Large intestine (tissue), 3 donors: ENCODE measurements around the gene SLC15A4. TPM values are rescaled to one million over a fixed set of nuclear protein-coding genes. Genes with fewer than 3 reads are reported as not detected.

ENCODE experiments used
- DNase-seq, 2 donors: peaks; one replicate each; pipeline versions ENCODE4 v3.0.0 to v3.0.0-alpha.2; 2013
- H3K27ac ChIP-seq: one replicate; pipeline ENCODE4 v1.5.1; 2013; ENCODE audit warnings: low read length
- H3K27me3 ChIP-seq: 2 replicates; pipeline ENCODE4 v1.6.1; 2013; ENCODE audit warnings: low read length; ENCODE audit not compliant: control insufficient read depth, insufficient read depth
- H3K36me3 ChIP-seq: 2 replicates; pipeline ENCODE4 v1.6.1; 2013; ENCODE audit warnings: low read length; ENCODE audit not compliant: control insufficient read depth, insufficient read depth
- H3K4me1 ChIP-seq: one replicate; pipeline ENCODE4 v1.6.1; 2013; ENCODE audit warnings: low read length; ENCODE audit not compliant: control insufficient read depth, insufficient read depth
- H3K4me3 ChIP-seq: one replicate; pipeline ENCODE4 v1.5.1; 2013; ENCODE audit warnings: low read length
- H3K9me3 ChIP-seq: one replicate; pipeline ENCODE4 v1.6.1; 2013; ENCODE audit warnings: mild to moderate bottlenecking, low read depth, low read length, moderate library complexity; ENCODE audit not compliant: control insufficient read depth
- WGBS: methylation state at CpG from one replicate; pipeline ENCODE4 v1.1.5; 2013; ENCODE audit warnings: low lambda C conversion rate; ENCODE audit not compliant: insufficient coverage; 5-methylcytosine and 5-hydroxymethylcytosine counted together
- polyA plus RNA-seq: library from polyadenylated mRNA; unstranded; fragments of 120-200 nt; gene quantifications from one replicate; pipeline ENCODE4 v1.2.1, GENCODE V29; 2013

Gene SLC15A4
- polyA plus RNA-seq, 1 donor, result 21.5 TPM

DNA sequence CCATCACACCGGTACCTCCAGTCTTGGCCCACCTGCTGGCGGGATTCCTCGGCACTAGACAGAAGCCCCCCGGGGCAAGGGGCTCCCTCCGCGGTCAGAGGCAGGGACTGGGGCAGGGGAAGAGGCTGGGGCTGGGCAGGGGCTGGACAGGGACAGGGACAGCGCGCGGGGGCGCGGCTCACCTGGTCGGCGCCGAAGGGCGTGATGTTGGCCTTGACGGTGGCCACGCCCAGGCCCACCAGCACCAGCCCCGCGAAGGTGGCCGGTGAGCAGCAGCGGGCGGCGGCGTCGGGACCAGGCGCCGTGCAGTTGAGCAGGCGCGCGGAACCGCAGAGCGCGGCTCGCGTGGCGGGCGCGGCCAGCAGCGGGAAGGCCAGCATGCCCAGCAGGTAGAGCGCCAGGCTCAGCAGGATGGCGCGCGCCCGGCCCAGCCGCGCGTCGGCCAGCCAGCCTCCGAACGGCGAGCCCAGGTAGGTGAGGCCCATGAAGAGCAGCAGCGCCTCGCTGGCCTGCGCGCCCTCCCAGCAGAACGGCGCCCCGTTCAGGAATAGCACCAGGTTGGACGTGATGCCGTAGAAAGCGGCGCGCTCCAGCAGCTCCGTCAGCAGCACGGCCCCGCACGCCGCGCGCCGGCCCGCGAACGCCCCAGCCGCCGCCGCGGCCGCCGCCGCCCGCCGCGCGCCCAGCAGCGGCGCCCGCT, 392 bp downstream of the SLC15A4 start:
- DNase-seq, result peak; percentile 27 to 73
- Histone ChIP-seq H3K9me3 (no peaks in the 10 kb centered on the region), H3K4me3 (peak overlapping the region; percentile 69), H3K36me3 (peaks cover 8% of the 10 kb centered on the region), H3K27me3 (no peaks in the 10 kb centered on the region), H3K27ac (peak overlapping the region; percentile 52), H3K4me1 (peaks cover 9% of the 10 kb centered on the region)
- no CpG with 5 or more reads among the region's 88 CpGs for WGBS

DNA sequence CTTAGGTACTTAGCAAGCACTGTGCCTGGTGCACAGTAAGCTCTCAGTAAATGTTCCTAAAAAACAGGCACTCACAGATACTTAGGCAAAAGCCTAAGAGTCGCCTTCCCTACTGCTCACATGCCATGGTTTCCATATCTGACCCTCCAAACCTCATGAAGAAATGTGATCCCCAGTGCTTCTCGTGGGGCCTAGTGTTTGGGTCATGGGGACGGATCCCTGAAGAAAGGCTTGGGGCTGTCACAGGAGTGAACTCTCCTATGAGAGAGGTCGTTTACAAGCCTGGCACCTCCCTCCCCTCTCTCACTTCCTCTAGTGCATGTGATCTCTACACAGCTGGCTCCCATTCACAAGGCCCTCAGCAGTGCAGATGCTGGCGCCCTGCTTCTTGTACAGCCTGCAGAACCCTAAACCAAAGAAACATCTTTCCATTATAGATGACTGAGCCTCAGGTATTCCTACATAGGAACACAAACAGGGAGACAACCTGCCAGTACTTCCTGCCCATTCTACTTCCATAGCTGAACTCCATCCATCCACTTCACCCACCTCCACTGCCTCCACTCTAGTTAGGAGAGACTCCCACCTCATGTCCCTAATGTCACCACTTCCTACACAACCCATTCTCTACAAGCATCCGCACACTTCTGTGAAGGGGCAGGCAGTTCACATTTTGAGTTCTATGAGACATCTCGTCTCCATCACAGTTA, 2.9 kb downstream of the SLC15A4 start:
- no peak for DNase-seq
- WGBS, result no CpG with 5 or more reads among the region's 7 CpGs
- Histone ChIP-seq H3K27me3 (no peaks in the 10 kb centered on the region), H3K9me3 (no peaks in the 10 kb centered on the region), H3K4me1 (peaks cover 9% of the 10 kb centered on the region), H3K36me3 (peaks cover 8% of the 10 kb centered on the region), H3K27ac (no peak overlapping the region), H3K4me3 (no peak overlapping the region)

DNA sequence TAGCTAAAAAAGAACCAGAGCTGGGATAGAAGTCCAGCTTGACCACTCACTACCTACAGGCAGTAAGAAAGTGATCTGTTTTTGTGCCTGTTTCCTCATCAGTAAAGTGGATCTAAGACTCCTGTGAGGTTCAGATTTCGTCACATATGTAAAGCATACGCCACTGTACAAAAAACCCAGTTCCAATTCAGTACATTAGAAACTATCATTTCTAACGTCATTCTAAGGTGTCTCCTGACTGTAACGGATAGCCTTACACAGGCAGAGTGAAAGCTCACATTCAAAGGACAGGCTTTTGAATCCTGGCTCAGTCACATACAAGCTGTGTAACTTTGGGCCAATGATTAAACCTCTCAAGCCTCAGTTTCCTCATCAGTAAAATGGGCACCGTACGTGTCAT, 3.5 kb downstream of the SLC15A4 start:
- no peak for DNase-seq
- Histone ChIP-seq H3K36me3 (peaks cover 8% of the 10 kb centered on the region), H3K27me3 (no peaks in the 10 kb centered on the region), H3K4me3 (no peak overlapping the region), H3K9me3 (no peaks in the 10 kb centered on the region), H3K4me1 (peaks cover 9% of the 10 kb centered on the region), H3K27ac (no peak overlapping the region)
- WGBS, result no CpG with 5 or more reads among the region's 6 CpGs

DNA sequence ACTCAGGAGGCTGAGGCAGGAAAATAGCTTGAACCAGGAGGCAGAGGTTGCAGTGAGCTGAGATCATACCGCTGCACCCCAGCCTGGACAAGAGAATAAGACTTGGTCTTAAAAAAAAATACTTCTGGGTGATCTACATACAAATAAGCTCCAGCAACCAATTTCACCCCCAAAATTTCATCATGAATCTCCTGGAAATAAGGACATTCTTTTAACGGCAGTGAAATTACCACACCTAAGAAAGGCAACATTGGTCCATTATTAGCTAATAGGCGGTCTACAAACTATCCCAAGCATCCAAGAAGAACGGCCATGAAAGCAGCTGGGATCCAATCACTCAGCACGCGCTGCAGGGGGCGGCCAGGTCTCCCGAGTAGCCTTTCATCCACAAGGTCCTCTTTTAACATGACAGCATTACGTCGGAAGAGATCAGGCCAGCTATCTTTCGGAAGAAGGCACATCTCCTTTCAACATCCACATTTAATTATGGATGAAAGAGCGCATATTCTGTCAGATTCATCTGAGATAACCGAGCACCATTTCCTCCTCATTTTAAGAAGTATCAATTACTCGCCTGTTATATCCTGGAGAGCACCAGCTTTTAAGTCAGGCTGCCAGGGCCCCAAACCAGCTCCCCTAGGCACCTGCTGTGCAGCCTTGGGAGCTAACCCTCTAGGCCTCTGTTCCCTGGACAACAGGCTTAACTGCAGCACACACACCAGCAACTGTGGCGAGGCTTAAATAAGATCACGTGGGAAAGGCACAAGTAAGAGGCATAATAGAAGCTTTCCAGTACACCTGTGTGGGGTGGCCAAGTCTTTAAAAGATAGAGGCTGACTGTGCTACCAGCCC, 4.2 kb downstream of the SLC15A4 start:
- no peak overlapping the region for H3K27ac ChIP-seq
- WGBS, result no CpG with 5 or more reads among the region's 16 CpGs
- no peak for DNase-seq
- H3K36me3 ChIP-seq, result peaks cover 10% of the 10 kb centered on the region
- H3K27me3 ChIP-seq, result no peaks in the 10 kb centered on the region
- no peak overlapping the region for H3K4me3 ChIP-seq
- H3K4me1 ChIP-seq, result peaks cover 6% of the 10 kb centered on the region
- no peaks in the 10 kb centered on the region for H3K9me3 ChIP-seq

DNA sequence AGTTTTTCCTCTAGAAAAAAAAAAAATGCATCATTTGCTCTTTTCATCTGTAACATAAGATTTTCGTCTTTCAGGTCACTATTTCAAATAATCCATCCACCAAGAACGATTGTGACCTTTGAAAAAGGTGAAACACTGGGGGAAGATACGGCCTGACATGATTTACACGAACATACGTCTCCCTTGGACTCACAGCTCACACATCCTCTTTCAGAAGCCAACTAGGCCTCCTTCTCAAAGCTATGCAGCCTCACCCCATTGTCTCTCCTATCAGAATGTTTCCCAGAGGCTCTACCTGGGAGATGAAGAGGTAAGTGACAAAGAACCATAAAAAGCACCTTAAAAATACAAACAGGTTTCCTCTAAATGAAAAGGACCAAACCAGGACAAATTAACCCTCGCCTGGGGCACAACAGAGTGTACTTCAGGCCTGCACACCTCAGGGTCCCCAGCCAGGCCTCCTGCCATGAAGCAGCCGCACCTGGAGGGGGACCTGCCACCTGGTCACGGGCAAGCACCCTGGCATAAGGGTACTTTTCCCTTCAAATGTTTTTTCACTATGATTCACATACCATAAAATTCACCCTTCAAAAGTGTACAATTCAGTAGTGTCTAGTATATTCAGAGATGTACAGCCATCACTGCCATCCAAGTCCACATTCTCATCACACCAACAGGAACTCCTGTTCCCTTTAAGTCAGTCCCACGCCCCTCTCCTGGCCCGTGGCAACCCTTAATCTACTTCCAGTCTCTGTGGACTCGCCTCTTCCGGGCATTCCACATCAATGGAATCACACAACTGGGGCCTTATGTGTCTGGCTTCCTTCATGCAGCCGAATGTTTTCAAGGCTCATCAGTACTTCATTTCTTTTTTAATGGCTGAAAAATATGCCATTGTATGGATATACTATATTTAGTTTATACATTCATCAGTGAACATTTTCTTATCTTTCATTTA, 5.4 kb downstream of the SLC15A4 start:
- no peak for DNase-seq
- Histone ChIP-seq H3K4me3 (no peak overlapping the region), H3K27ac (no peak overlapping the region), H3K36me3 (peaks cover 21% of the 10 kb centered on the region), H3K27me3 (no peaks in the 10 kb centered on the region), H3K4me1 (peaks cover 5% of the 10 kb centered on the region), H3K9me3 (no peaks in the 10 kb centered on the region)
- WGBS, result 61% methylated on average over 6 of the region's 13 CpGs

DNA sequence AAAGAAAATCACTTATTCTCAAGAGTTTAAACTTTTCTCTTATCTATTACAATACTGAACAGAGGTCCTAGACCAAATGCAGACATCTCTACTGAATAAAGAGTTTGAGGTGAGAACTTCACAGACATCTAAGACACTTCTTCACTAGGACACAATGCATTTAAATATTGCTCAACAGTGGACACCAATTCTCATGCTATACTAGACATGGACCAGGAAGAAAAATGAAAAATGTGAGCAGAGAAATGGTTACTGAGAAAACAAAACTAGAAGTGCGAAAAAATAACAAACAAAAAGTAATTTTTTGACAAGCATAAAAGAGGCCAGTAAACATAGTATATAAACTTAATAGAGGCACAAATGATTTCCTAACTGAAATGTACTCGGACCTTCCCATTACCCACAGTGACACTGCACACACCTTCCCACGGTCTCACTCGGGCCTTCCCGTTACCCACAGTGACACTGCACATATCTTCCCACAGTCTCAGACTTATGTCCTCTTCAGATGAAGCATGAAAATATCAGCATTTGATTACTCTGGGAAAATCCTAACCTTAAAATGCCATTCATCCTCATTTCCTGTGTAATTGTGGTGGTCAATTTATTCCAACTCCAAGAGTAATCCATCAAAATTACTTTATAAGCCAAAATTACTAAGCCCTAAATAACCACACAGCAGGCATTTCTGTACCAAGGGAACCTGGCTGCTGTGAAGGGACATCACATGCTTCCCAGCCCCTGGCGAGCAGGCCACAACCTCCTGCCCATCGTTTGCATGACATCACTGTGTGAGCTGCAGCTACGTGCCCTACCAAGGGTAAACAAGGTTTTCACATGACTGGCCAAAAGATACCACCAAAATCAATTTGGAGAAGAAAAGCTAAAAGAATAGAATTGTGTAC, 6.4 kb downstream of the SLC15A4 start:
- Histone ChIP-seq H3K9me3 (no peaks in the 10 kb centered on the region), H3K36me3 (peaks cover 26% of the 10 kb centered on the region), H3K4me3 (no peak overlapping the region), H3K27me3 (no peaks in the 10 kb centered on the region), H3K4me1 (no peaks in the 10 kb centered on the region), H3K27ac (no peak overlapping the region)
- DNase-seq, result no peak
- 100% methylated on average over 2 of the region's 8 CpGs for WGBS

DNA sequence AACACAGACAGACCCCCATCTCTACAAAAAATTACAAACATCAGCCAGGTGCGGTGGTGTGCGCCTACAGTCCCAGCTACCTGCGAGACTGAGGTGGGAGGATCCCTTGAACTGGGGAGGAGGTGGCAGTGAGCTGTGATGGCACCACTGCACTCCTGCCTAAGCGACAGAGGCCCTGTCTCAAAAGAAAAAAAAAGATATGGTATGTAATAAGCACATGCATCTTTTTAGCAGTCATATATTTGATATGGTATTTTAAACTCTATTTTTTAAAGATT, 7.2 kb downstream of the SLC15A4 start:
- WGBS, result 100% methylated on average over 1 of the region's 4 CpGs
- H3K4me1 ChIP-seq, result no peaks in the 10 kb centered on the region
- no peak overlapping the region for H3K4me3 ChIP-seq
- no peak for DNase-seq
- H3K9me3 ChIP-seq, result no peaks in the 10 kb centered on the region
- peaks cover 28% of the 10 kb centered on the region for H3K36me3 ChIP-seq
- H3K27ac ChIP-seq, result no peak overlapping the region
- H3K27me3 ChIP-seq, result no peaks in the 10 kb centered on the region

DNA sequence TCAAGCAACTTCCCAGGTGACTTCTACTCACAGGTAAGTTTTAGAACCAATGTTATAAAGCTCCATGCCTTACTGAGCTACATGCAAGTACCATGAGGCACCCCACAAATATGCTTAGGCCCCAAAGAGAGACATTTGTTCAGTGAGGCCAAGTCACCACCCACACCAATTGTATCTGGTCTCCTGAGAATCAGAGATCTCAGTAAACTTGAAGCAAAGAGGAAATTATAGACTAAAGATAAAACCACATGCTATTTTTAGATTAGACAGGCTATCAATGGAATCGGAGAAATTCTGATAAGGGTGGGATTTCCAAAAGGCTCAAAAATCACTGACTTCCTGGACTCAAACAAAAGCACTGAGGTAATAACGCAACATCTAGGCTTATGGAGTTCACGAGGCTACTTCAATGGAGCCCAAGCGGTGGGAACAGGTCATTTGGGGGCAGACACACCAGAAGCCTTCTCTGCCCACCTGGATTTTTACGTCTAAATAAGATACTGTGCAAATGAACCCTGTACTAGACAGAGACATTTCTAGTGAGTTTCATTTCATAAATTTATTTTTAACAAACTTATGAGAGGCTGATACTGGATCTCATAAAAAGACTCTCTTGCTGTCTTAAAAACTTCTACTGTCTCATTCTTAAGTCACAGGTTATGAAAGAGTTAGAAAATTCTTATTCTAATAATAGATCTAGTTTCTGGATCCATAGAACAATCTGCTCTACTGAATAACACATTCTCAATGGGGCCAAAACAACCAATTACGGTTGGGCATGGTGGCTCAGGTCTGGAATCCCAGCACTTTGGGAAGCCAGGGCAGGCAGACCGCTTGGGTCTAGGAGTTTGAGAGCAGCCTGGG, 7.7 kb downstream of the SLC15A4 start:
- H3K36me3 ChIP-seq, result peaks cover 25% of the 10 kb centered on the region
- no peaks in the 10 kb centered on the region for H3K9me3 ChIP-seq
- no peak for DNase-seq
- 83% methylated on average over 2 of the region's 7 CpGs for WGBS
- H3K4me1 ChIP-seq, result no peaks in the 10 kb centered on the region
- no peak overlapping the region for H3K27ac ChIP-seq
- H3K4me3 ChIP-seq, result no peak overlapping the region
- H3K27me3 ChIP-seq, result no peaks in the 10 kb centered on the region
